Measurements from ENCODE around the gene DIP2C. TPM values are rescaled to one million over a fixed set of nuclear protein-coding genes. Genes with fewer than 3 reads are reported as not detected.
"Not testable (repeated sequence)": the region's sequence is repeated elsewhere in the genome, so short reads cannot be mapped to it uniquely, and the experiment has no call there.

Gene DIP2C
- total RNA-seq, 1 donor from 2014 or later = 0.53 TPM

- DNase-seq (ENCODE audit: low read depth) = no peak
- no peaks in the 10 kb centered on the region for H3K27me3 ChIP-seq (ENCODE audit: control insufficient read depth, insufficient read depth, low read length)
- H3K36me3 ChIP-seq (ENCODE audit: control insufficient read depth, insufficient read depth, low read length) = no peaks in the 10 kb centered on the region
- H3K4me3 ChIP-seq (ENCODE audit: low read depth, low read length) = no peak overlapping the region
- no peak for FAIRE-seq
- TF ChIP-seq CTCF (IDR thresholded peaks at IDR 0.05; ENCODE audit: insufficient read depth, low read length, severe bottlenecking) = no peak
Observed at GRCh38 chr10:482051-482501, 207.4 kb downstream of the DIP2C start.

- DNase-seq (ENCODE audit: low read depth) (no peak), FAIRE-seq (no peak)
- Histone ChIP-seq H3K36me3 (ENCODE audit: control insufficient read depth, insufficient read depth, low read length) (no peaks in the 10 kb centered on the region), H3K27me3 (ENCODE audit: control insufficient read depth, insufficient read depth, low read length) (no peaks in the 10 kb centered on the region), H3K4me3 (ENCODE audit: low read depth, low read length) (no peak overlapping the region)
- TF ChIP-seq CTCF (IDR thresholded peaks at IDR 0.05; ENCODE audit: insufficient read depth, low read length, severe bottlenecking) = no peak
Observed at GRCh38 chr10:481628-482027, 207.8 kb downstream of the DIP2C start.

GRCh38 chr10:480928-481552 lies 208.4 kb downstream of the DIP2C start:
- no peaks in the 10 kb centered on the region for H3K27me3 ChIP-seq (ENCODE audit: control insufficient read depth, insufficient read depth, low read length)
- FAIRE-seq = peak; percentile 13
- H3K36me3 ChIP-seq (ENCODE audit: control insufficient read depth, insufficient read depth, low read length) = no peaks in the 10 kb centered on the region
- no peak for TF ChIP-seq CTCF (IDR thresholded peaks at IDR 0.05; ENCODE audit: insufficient read depth, low read length, severe bottlenecking)
- DNase-seq (ENCODE audit: low read depth) = no peak
- no peak overlapping the region for H3K4me3 ChIP-seq (ENCODE audit: low read depth, low read length)

- Histone ChIP-seq H3K36me3 (ENCODE audit: control insufficient read depth, insufficient read depth, low read length) (no peaks in the 10 kb centered on the region), H3K4me3 (ENCODE audit: low read depth, low read length) (no peak overlapping the region), H3K27me3 (ENCODE audit: control insufficient read depth, insufficient read depth, low read length) (no peaks in the 10 kb centered on the region)
- peak; percentile 32 for FAIRE-seq
- no peak for TF ChIP-seq CTCF (IDR thresholded peaks at IDR 0.05; ENCODE audit: insufficient read depth, low read length, severe bottlenecking)
- DNase-seq (ENCODE audit: low read depth) = no peak
Observed at GRCh38 chr10:480498-480927, 209.0 kb downstream of the DIP2C start.

GRCh38 chr10:479706-480497 lies 209.6 kb downstream of the DIP2C start:
- not testable (repeated sequence) for H3K27me3 ChIP-seq (ENCODE audit: control insufficient read depth, insufficient read depth, low read length); H3K4me3 ChIP-seq (ENCODE audit: low read depth, low read length); DNase-seq (ENCODE audit: low read depth); FAIRE-seq; H3K36me3 ChIP-seq (ENCODE audit: control insufficient read depth, insufficient read depth, low read length)

DNA sequence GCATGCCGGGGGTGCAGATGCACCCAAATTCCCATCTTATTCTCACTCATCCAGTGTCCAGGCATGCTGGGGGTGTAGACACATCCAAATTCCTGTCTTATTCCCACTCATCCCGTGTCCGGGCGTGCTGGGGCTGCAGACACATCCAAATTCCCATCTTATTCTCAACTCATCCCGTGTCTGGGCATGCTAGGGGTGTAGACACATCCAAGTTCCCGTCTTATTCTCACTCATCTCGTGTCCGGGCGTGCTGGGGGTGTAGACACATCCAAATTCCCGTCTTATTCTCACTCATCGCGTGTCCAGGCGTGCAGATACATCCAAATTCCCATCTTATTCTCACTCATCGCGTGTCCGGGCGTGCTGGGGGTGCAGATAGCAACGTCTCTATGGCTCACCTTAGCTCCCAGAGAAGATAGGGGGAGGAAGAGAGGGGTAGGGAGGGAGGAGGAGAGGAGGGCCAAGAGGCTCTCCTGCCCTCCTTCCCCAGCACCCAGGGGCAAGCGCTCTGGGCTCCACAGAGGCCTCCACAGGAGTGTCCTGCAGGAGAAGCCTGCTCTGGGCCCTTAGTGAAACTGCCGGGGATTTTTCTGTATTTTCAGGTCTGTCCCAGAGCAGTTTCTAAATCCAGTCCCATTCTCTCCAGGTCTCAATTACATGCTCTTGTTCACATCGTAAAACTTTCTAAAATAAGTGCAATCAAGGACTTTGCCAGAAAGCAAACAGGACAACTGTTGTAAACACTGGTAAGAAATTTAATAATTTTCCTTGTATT lies 210.8 kb downstream of the DIP2C start:
- no peak for TF ChIP-seq CTCF (IDR thresholded peaks at IDR 0.05; ENCODE audit: insufficient read depth, low read length, severe bottlenecking)
- Histone ChIP-seq H3K36me3 (ENCODE audit: control insufficient read depth, insufficient read depth, low read length) (no peaks in the 10 kb centered on the region), H3K27me3 (ENCODE audit: control insufficient read depth, insufficient read depth, low read length) (no peaks in the 10 kb centered on the region), H3K4me3 (ENCODE audit: low read depth, low read length) (no peak overlapping the region)
- FAIRE-seq (peak; percentile 80), DNase-seq (ENCODE audit: low read depth) (peak; percentile 40)

Measured in bronchial epithelial cell (primary cell).